OCI-LY7 (cell line): ENCODE data around the gene ARL4A. TPM values are rescaled to one million over a fixed set of nuclear protein-coding genes. Genes with fewer than 3 reads are reported as not detected.

Experiments
- BruUV-seq: library from RNA; stranded (reverse); fragments of 400-500 nt; replicated peaks from 2 replicates; lab custom pipeline; 2021; lab: Mats Ljungman, UMichigan
- CTCF ChIA-PET: fragments of 300-600 bp; sonication (Branson Sonifier 250); formaldehyde crosslinking; loops from one replicate; lab custom pipeline; 2022; ENCODE audit warnings: antibody characterized with exemption; ENCODE audit not compliant: unreplicated experiment; lab: Charles Lee
- POLR2A ChIA-PET: fragments of 300-600 bp; sonication (Branson Sonifier 250); formaldehyde crosslinking; loops from one replicate; lab custom pipeline; 2022; ENCODE audit warnings: antibody characterized with exemption; lab: Charles Lee
- DNase-seq: peaks from one replicate; pipeline ENCODE4 v3.0.0-alpha.2; 2015; ENCODE audit warnings: low spot score
- H2AFZ ChIP-seq: fragments of 200-600 bp; sonication (generic), shearing (Covaris generic); 2 replicates; pipeline ENCODE4 v1.6.1; 2014; ENCODE audit warnings: mild to moderate bottlenecking, antibody characterized with exemption, low read length, moderate library complexity
- H3K27ac ChIP-seq: fragments of 200-600 bp; sonication (generic); 2 replicates; pipeline ENCODE4 v1.5.1; 2014; ENCODE audit warnings: mixed run types, low read depth, mild to moderate bottlenecking, moderate library complexity, low read length, inconsistent platforms; ENCODE audit not compliant: poor library complexity, severe bottlenecking
- H3K36me3 ChIP-seq: fragments of 200-600 bp; sonication (generic); 2 replicates; pipeline ENCODE4 v1.6.1; 2014; ENCODE audit warnings: mild to moderate bottlenecking, antibody characterized with exemption, low read length, moderate library complexity, mixed read lengths; ENCODE audit not compliant: insufficient read depth
- H3K4me1 ChIP-seq: fragments of 200-600 bp; sonication (generic); 2 replicates; pipeline ENCODE4 v1.5.1; 2014; ENCODE audit warnings: mild to moderate bottlenecking, low read length; ENCODE audit not compliant: insufficient read depth, poor library complexity, severe bottlenecking
- H3K4me2 ChIP-seq: fragments of 200-600 bp; sonication (generic); 2 replicates; pipeline ENCODE4 v1.6.1; 2014; ENCODE audit warnings: mild to moderate bottlenecking, low read length
- H3K4me3 ChIP-seq: fragments of 200-600 bp; sonication (generic); 2 replicates; pipeline ENCODE4 v1.5.1; 2014; ENCODE audit warnings: mild to moderate bottlenecking, low read depth, low read length; ENCODE audit not compliant: poor library complexity, severe bottlenecking
- H3K79me2 ChIP-seq: fragments of 200-600 bp; sonication (generic); 2 replicates; pipeline ENCODE4 v1.6.1; 2016; ENCODE audit warnings: low read depth, mild to moderate bottlenecking, low read length, moderate library complexity, mixed read lengths; ENCODE audit not compliant: insufficient read depth
- H3K9me2 ChIP-seq: fragments of 200-600 bp; sonication (generic); 2 replicates; pipeline ENCODE4 v1.6.1; 2016; ENCODE audit warnings: mild to moderate bottlenecking, low read length, mixed read lengths; ENCODE audit not compliant: insufficient read depth
- H3K9me3 ChIP-seq: fragments of 200-600 bp; sonication (generic); 2 replicates; pipeline ENCODE4 v1.6.1; 2014; ENCODE audit warnings: mild to moderate bottlenecking, mixed run types, low read length, mixed read lengths
- H4K20me1 ChIP-seq: fragments of 200-600 bp; sonication (generic); 2 replicates; pipeline ENCODE4 v1.6.1; 2014; ENCODE audit warnings: mild to moderate bottlenecking, antibody characterized with exemption, low read length, moderate library complexity, mixed read lengths; ENCODE audit not compliant: insufficient read depth
- EZH2phosphoT487 ChIP-seq: fragments of 200-600 bp; sonication (generic); IDR thresholded peaks from 2 replicates; pipeline ENCODE4 v1.6.1; 2018; ENCODE audit warnings: low read depth, borderline replicate concordance, mild to moderate bottlenecking, mixed run types, antibody characterized with exemption, low read length, moderate library complexity, mixed read lengths
- intact Hi-C: fragments of 100-400 bp; cut with micrococcal nuclease; formaldehyde crosslinking; loops from one replicate; pipeline ENCODE4 v1.10.0; 2022; ENCODE audit not compliant: unreplicated experiment
- total RNA-seq, 2 experiments: library from RNA; depleted of rRNA in 1 of 2; stranded (reverse); fragments of >200 nt in 1 of 2; shearing (Covaris generic) in 1 of 2; gene quantifications; 2 replicates each; pipeline ENCODE4 v1.2.3, GENCODE V29; 2014 to 2022
- TF ChIP-seq, protein P1 (sequence below): fragments of 200-600 bp; sonication (generic); conservative IDR thresholded peaks from 2 replicates; pipeline ENCODE4 v1.5.1; 2014; ENCODE audit warnings: mild to moderate bottlenecking, antibody characterized with exemption, low read length, moderate library complexity, mixed read lengths

The ARL4A gene
- total RNA-seq, 2 experiments from 2014 or later, result 5.5 to 10.1 TPM

DNA sequence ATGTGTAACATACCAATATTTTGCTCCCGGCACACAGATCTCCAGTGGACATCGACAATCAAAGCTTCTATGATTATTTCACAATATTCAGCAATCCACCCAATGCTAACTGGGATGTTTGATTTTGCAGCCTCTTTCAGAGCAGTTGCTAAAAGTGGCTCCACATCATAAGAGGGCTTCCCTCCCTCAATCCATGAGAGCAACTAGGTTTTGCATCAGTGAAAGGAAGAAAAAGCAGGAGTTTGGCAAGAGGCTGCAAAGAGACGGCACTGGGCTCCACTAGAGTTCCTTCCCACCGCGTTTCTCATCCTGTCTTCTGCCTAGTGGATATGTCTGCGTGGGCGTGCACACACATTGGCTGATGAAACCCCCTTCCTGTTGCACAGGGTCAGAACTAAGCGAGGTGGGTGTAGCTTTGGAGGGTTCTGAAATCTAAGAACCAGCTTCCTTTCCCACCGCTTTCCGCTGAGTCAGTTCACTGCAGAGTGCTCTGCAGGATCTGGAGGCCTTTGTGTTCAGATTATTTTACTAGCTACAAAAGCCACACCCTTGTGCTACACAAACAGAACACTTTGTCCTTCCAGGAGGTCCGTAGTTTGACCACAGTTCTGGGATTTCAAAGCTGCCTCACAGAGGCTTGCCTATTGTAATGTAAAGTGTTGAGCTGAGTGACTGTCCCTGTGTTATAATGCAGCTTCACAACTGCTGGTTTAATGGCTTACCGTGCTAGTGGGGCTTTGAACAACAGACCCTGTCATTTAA lies 28.1 kb downstream of the ARL4A start:
- POLR2A ChIA-PET, result interaction anchor here (0.5 to 0.8 kb wide), 2 partner anchors 14 to 25 kb away, joined by 3 read pairs; no protein-coding TSS in a partner anchor
- H2AFZ ChIP-seq, result no peak overlapping the region

DNA sequence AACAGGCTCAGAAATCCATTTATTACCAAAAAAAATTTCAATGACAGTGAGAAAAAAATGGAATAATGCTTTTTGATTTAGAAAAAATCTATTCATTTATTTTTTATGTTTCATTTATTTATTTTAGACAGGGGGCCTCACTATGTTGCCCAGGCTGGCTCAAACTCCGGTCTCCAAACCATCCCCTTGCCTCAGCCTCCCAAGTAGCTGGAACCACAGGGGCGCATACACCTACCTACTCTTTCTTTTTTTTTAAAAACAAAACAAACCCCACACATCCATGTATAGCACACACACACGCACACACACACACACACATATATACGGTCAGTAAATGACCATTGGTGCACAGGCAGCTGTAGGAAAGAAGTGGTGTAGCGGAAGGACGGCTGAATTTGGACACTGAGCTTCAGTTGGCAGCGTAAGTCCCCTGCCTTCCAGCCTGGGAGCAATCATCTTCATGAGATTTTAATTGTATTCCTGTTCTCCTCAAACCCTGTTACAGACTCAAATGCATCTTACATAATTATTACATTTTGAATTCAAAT lies 28.8 kb downstream of the ARL4A start:
- H3K79me2 ChIP-seq, result no peaks in the 10 kb centered on the region
- BruUV-seq, result no TSS peak

More for the DNA sequence above, 28.1 kb downstream of the ARL4A start:
- H3K27ac ChIP-seq, result no peak overlapping the region
- no peaks in the 10 kb centered on the region for H3K79me2 ChIP-seq
- TF ChIP-seq, protein P1, sequence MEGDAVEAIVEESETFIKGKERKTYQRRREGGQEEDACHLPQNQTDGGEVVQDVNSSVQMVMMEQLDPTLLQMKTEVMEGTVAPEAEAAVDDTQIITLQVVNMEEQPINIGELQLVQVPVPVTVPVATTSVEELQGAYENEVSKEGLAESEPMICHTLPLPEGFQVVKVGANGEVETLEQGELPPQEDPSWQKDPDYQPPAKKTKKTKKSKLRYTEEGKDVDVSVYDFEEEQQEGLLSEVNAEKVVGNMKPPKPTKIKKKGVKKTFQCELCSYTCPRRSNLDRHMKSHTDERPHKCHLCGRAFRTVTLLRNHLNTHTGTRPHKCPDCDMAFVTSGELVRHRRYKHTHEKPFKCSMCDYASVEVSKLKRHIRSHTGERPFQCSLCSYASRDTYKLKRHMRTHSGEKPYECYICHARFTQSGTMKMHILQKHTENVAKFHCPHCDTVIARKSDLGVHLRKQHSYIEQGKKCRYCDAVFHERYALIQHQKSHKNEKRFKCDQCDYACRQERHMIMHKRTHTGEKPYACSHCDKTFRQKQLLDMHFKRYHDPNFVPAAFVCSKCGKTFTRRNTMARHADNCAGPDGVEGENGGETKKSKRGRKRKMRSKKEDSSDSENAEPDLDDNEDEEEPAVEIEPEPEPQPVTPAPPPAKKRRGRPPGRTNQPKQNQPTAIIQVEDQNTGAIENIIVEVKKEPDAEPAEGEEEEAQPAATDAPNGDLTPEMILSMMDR, result no peak
- no peak for TF ChIP-seq EZH2phosphoT487
- no peak overlapping the region for H3K4me2 ChIP-seq
- no TSS peak for BruUV-seq
- no peaks in the 10 kb centered on the region for H3K9me3 ChIP-seq
- no peaks in the 10 kb centered on the region for H3K4me1 ChIP-seq
- intact Hi-C loops, result no loop called here
- H3K9me2 ChIP-seq, result no peaks in the 10 kb centered on the region
- CTCF ChIA-PET, result no interaction called here
- DNase-seq, result no peak
- no peak overlapping the region for H3K4me3 ChIP-seq
- no peaks in the 10 kb centered on the region for H3K36me3 ChIP-seq
- peaks cover 3% of the 10 kb centered on the region; the same call in 1 of the 2 replicates for H4K20me1 ChIP-seq

More for the DNA sequence above, 28.8 kb downstream of the ARL4A start:
- Histone ChIP-seq H3K4me3 (no peak overlapping the region), H3K9me3 (no peaks in the 10 kb centered on the region), H3K36me3 (no peaks in the 10 kb centered on the region), H2AFZ (no peak overlapping the region), H3K4me2 (no peak overlapping the region), H3K27ac (no peak overlapping the region), H3K4me1 (no peaks in the 10 kb centered on the region), H4K20me1 (peaks cover 3% of the 10 kb centered on the region; the same call in 1 of the 2 replicates), H3K9me2 (no peaks in the 10 kb centered on the region)
- DNase-seq, result no peak
- ChIA-PET POLR2A (interaction anchor here (0.5 to 0.8 kb wide), 2 partner anchors 14 to 26 kb away, joined by 3 read pairs; no protein-coding TSS in a partner anchor), CTCF (no interaction called here)
- intact Hi-C loops, result no loop called here
- TF ChIP-seq, protein P1, result no peak
- TF ChIP-seq EZH2phosphoT487, result no peak
